DND-41 (cell line): ENCODE measurements around the gene FAM53A.

ENCODE experiments used
- ATAC-seq: fragments of 200-7000 bp; cut with Tn5 transposase; 3 replicates; pipeline ENCODE4 v1.9.1; 2021; ENCODE audit warnings: low read depth; ENCODE audit not compliant: insufficient read depth
- DNase-seq: peaks from one replicate; pipeline ENCODE4 v3.0.0-alpha.2; 2020
- H2AFZ ChIP-seq: 2 replicates; pipeline ENCODE4 v1.6.0; 2012; ENCODE audit warnings: low read depth, low read length
- H3K27ac ChIP-seq: 2 replicates; pipeline ENCODE4 v1.5.1; 2012; ENCODE audit warnings: low read length, inconsistent platforms
- H3K27me3 ChIP-seq: fragments of 200-600 bp; sonication (generic); 2 replicates; pipeline ENCODE4 v1.6.0; 2012; ENCODE audit warnings: low read length, mild to moderate bottlenecking, inconsistent platforms; ENCODE audit not compliant: insufficient read depth, poor library complexity
- H3K36me3 ChIP-seq: 2 replicates; pipeline ENCODE4 v1.5.1; 2012; ENCODE audit warnings: low read length, inconsistent platforms; ENCODE audit not compliant: insufficient read depth
- H3K4me1 ChIP-seq: 2 replicates; pipeline ENCODE4 v1.5.1; 2012; ENCODE audit warnings: mild to moderate bottlenecking, low read length; ENCODE audit not compliant: insufficient read depth
- H3K4me2 ChIP-seq: 2 replicates; pipeline ENCODE4 v1.6.0; 2012; ENCODE audit warnings: mild to moderate bottlenecking, moderate library complexity, low read length, inconsistent platforms; ENCODE audit not compliant: insufficient read depth
- H3K4me3 ChIP-seq, 2 experiments: fragments of 200-600 bp in 1 of 2; shearing (Covaris generic) in 1 of 2; 2 replicates each; pipeline ENCODE4 v1.5.1; 2012 to 2016; ENCODE audit warnings: inconsistent platforms in 2 of 2, low read length in 2 of 2, mild to moderate bottlenecking in 2 of 2, low read depth in 1 of 2, moderate library complexity in 1 of 2
- H3K79me2 ChIP-seq: 2 replicates; pipeline ENCODE4 v1.6.0; 2012; ENCODE audit warnings: low read length, inconsistent platforms; ENCODE audit not compliant: insufficient read depth
- H3K9ac ChIP-seq: 2 replicates; pipeline ENCODE4 v1.6.0; 2012; ENCODE audit warnings: low read depth, mild to moderate bottlenecking, inconsistent platforms, low read length, moderate library complexity
- H3K9me3 ChIP-seq: 2 replicates; pipeline ENCODE4 v1.5.1; 2012; ENCODE audit warnings: low read length, moderate library complexity, mild to moderate bottlenecking, inconsistent platforms; ENCODE audit not compliant: insufficient read depth, severe bottlenecking
- H4K20me1 ChIP-seq: 2 replicates; pipeline ENCODE4 v1.6.0; 2012; ENCODE audit warnings: low read length; ENCODE audit not compliant: insufficient read depth
- EZH2 ChIP-seq: IDR thresholded peaks from 3 replicates; pipeline ENCODE4 v1.6.1; 2012; ENCODE audit warnings: borderline replicate concordance, low read depth, mild to moderate bottlenecking, moderate library complexity, low read length, inconsistent platforms; ENCODE audit not compliant: severe bottlenecking
- TF ChIP-seq, protein P1 (sequence below): IDR thresholded peaks from 2 replicates; pipeline ENCODE4 v1.5.1; 2012; ENCODE audit warnings: borderline replicate concordance, low read length, moderate library complexity, mild to moderate bottlenecking; ENCODE audit not compliant: poor library complexity, severe bottlenecking; ENCODE audit errors: extremely low read depth

The FAM53A gene

DNA sequence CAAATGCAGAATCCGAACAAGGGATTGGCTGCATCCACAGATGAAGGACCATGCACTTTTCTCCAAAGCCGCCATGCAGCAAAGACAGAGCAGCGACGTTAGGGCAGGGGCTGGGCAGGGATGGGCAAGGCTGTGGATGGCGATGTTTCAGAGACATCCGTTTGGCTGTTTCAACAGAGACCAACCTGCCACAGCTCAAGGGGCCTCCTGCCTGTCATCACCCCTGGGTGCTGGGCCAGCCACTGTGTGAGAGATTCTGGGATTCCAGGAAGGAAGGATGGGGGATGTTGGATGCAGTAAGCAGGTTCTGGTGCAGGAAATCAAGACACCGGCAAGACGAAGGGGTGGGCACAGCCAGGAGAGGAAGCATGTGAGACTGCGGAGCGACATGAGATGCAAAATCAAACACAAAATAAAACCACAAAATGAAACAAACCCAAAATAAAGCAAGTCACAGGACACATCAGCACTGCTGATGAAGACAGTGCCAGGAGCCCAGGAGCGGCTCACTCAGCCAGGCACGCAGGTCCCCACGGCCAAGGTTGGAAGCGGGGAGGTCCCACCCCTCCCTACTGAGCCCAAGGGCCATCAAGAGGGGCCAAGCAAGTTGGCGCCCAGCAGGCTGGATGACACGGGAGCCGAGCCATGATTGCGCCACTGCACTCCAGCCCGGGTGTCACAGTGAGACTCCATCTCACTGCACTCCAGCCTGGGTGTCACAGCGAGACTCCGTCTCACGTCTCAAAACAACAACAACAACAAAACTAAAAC lies 68.1 kb downstream of the FAM53A start:
- Histone ChIP-seq H3K4me3 (no peak overlapping the region), H3K4me1 (no peaks in the 10 kb centered on the region), H3K36me3 (no peaks in the 10 kb centered on the region), H3K9ac (no peak overlapping the region), H3K9me3 (no peaks in the 10 kb centered on the region), H3K27me3 (no peaks in the 10 kb centered on the region), H3K27ac (no peak overlapping the region), H2AFZ (no peak overlapping the region), H3K79me2 (no peaks in the 10 kb centered on the region), H4K20me1 (peaks cover 4% of the 10 kb centered on the region; the same call in 1 of the 2 replicates), H3K4me2 (no peak overlapping the region)
- DNase-seq (no peak), ATAC-seq (no peak)
- TF ChIP-seq, protein P1, sequence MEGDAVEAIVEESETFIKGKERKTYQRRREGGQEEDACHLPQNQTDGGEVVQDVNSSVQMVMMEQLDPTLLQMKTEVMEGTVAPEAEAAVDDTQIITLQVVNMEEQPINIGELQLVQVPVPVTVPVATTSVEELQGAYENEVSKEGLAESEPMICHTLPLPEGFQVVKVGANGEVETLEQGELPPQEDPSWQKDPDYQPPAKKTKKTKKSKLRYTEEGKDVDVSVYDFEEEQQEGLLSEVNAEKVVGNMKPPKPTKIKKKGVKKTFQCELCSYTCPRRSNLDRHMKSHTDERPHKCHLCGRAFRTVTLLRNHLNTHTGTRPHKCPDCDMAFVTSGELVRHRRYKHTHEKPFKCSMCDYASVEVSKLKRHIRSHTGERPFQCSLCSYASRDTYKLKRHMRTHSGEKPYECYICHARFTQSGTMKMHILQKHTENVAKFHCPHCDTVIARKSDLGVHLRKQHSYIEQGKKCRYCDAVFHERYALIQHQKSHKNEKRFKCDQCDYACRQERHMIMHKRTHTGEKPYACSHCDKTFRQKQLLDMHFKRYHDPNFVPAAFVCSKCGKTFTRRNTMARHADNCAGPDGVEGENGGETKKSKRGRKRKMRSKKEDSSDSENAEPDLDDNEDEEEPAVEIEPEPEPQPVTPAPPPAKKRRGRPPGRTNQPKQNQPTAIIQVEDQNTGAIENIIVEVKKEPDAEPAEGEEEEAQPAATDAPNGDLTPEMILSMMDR: no peak
- no peak for TF ChIP-seq EZH2

DNA sequence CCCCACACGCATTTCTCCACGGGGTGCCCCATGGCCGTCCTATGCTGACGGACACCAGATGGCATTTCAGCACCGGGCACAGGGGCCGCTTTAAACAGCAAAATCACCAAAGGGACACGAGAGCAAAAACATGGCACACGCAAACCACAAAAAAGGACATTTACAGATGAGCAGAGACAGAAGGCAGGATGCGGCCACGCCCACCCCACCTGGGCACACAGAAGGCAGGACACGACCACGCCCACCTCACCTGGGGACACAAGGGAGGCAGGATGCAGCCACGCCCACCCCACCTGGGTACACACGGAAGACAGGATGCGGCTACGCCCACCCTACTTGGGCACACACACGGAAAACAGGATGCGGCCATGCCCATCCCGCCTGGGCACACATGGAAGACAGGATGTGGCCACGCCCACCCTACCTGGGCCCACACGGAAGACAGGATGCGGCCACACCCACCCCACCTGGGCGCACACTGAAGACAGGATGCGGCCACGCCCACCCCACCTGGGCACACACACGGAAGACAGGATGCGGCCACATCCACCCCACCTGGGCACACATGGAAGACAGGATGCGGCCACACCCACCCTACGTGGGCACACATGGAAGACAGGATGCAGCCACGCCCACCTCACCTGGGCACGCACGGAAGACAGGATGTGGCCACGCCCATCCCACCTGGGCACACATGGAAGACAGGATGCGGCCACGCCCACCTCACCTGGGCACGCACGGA lies 69.1 kb downstream of the FAM53A start:
- no peaks in the 10 kb centered on the region for H3K4me1 ChIP-seq
- DNase-seq (no peak), ATAC-seq (no peak)
- H3K4me3 ChIP-seq: no peak overlapping the region
- no peak overlapping the region for H3K27ac ChIP-seq
- no peaks in the 10 kb centered on the region for H3K79me2 ChIP-seq
- no peak overlapping the region for H2AFZ ChIP-seq
- peaks cover 4% of the 10 kb centered on the region; the same call in 1 of the 2 replicates for H4K20me1 ChIP-seq
- no peaks in the 10 kb centered on the region for H3K36me3 ChIP-seq
- H3K9ac ChIP-seq: no peak overlapping the region
- no peak overlapping the region for H3K4me2 ChIP-seq
- H3K9me3 ChIP-seq: no peaks in the 10 kb centered on the region
- no peaks in the 10 kb centered on the region for H3K27me3 ChIP-seq
- TF ChIP-seq EZH2: no peak
- TF ChIP-seq, protein P1: no peak

DNA sequence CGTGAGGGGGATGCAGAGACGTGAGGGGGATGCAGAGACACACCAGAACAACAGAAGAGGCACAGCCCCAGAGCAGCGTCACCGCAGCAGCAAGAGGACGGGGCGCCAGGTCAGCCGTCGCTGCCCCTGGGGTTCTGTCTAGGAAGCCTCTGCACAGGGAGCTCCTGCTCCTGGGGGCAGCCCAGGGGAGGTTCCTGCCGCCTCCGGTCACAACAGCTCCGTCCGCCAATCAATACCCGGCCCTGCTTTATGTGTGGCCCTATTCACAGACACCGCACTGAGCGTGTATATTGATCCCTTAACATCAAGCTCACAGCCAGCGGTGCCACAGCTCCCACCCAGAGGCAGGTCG lies 69.6 kb downstream of the FAM53A start:
- Histone ChIP-seq H2AFZ (no peak overlapping the region), H3K4me3 (no peak overlapping the region), H3K9ac (no peak overlapping the region), H3K27ac (no peak overlapping the region), H4K20me1 (peaks cover 4% of the 10 kb centered on the region; the same call in 1 of the 2 replicates), H3K4me1 (no peaks in the 10 kb centered on the region), H3K36me3 (no peaks in the 10 kb centered on the region), H3K27me3 (no peaks in the 10 kb centered on the region), H3K9me3 (no peaks in the 10 kb centered on the region), H3K4me2 (no peak overlapping the region), H3K79me2 (no peaks in the 10 kb centered on the region)
- TF ChIP-seq, protein P1: no peak
- no peak for TF ChIP-seq EZH2
- ATAC-seq (no peak), DNase-seq (no peak)
